B cell (primary cell): Measurements from ENCODE around the gene SEMA6D. TPM values are rescaled to one million over a fixed set of nuclear protein-coding genes. Genes with fewer than 3 reads are reported as not detected.

Source experiments
- ATAC-seq: fragments of 200-7000 bp; cut with Tn5 transposase; one replicate; pipeline ENCODE4 v1.10.0; 2021; ENCODE audit warnings: low read depth, mild to moderate bottlenecking, moderate number of reproducible peaks, moderate library complexity
- CTCF ChIA-PET: fragments of 350-600 bp; sonication (Branson Sonifier 250); formaldehyde crosslinking; loops from one replicate; lab custom pipeline; 2021; ENCODE audit warnings: antibody characterized with exemption, inconsistent platforms; lab: Charles Lee
- POLR2A ChIA-PET: fragments of 350-600 bp; sonication (Branson Sonifier 250); formaldehyde crosslinking; loops from one replicate; lab custom pipeline; 2021; ENCODE audit warnings: antibody characterized with exemption; lab: Charles Lee
- DNase-seq: peaks from one replicate; pipeline ENCODE4 v3.0.0; 2013
- H2AFZ ChIP-seq: 2 replicates; pipeline ENCODE4 v1.6.1; 2012; ENCODE audit warnings: mild to moderate bottlenecking, low read depth, low read length; ENCODE audit not compliant: insufficient read depth, poor library complexity, severe bottlenecking
- H3K27ac ChIP-seq, 2 donors: 1 replicate in 1 of 2; 2 replicates in 1 of 2; pipeline ENCODE4 v1.5.1; 2012 to 2013; ENCODE audit warnings: low read length in 2 of 2, mild to moderate bottlenecking in 2 of 2, moderate library complexity in 1 of 2
- H3K27me3 ChIP-seq, 4 experiments: fragments of 200-600 bp in 1 of 4; sonication (generic) in 1 of 4; replicated peaks in 1 of 4; 1 replicate in 2 of 4; 2 replicates in 2 of 4; pipeline versions ENCODE4 v1.6.1 to v1.7.0; 2013 to 2016; ENCODE audit warnings: low read length in 3 of 4, mild to moderate bottlenecking in 2 of 4, mixed read lengths in 1 of 4, moderate library complexity in 1 of 4; ENCODE audit not compliant: insufficient read depth in 4 of 4, control insufficient read depth in 3 of 4; ENCODE audit errors: control extremely low read depth in 1 of 4
- H3K36me3 ChIP-seq, 2 experiments: replicated peaks in 1 of 2; 1 replicate in 1 of 2; 2 replicates in 1 of 2; pipeline versions ENCODE4 v1.6.1 to v1.7.1; 2013; ENCODE audit warnings: low read length in 1 of 2; ENCODE audit not compliant: insufficient read depth in 2 of 2, control insufficient read depth in 1 of 2; ENCODE audit errors: control extremely low read depth in 1 of 2, extremely low read depth in 1 of 2
- H3K4me1 ChIP-seq, 2 donors: fragments of 200-600 bp in 1 of 2; sonication (generic) in 1 of 2; 1 replicate in 1 of 2; 2 replicates in 1 of 2; pipeline versions ENCODE4 v1.5.1 to v1.6.1; 2013 to 2017; ENCODE audit warnings: low read length in 2 of 2; ENCODE audit not compliant: control insufficient read depth in 2 of 2, insufficient read depth in 2 of 2
- H3K4me2 ChIP-seq: replicated peaks from 2 replicates; pipeline ENCODE3; 2012; ENCODE audit warnings: mild to moderate bottlenecking, low read depth, low read length; ENCODE audit not compliant: poor library complexity, severe bottlenecking
- H3K4me3 ChIP-seq, 5 experiments: fragments of 200-600 bp in 1 of 5; sonication (generic) in 1 of 5; 1 replicate in 3 of 5; 2 replicates in 2 of 5; pipeline versions ENCODE4 v1.5.1 to v1.7.0; 2011 to 2016; ENCODE audit warnings: low read length in 4 of 5, mild to moderate bottlenecking in 4 of 5, low read depth in 2 of 5, control low read depth in 1 of 5, moderate library complexity in 1 of 5; ENCODE audit not compliant: insufficient read depth in 1 of 5; ENCODE audit errors: control extremely low read depth in 1 of 5, extremely low read depth in 1 of 5
- H3K79me2 ChIP-seq: fragments of 200-600 bp; sonication (generic); one replicate; pipeline ENCODE4 v1.6.0; 2016; ENCODE audit warnings: low read length; ENCODE audit not compliant: control insufficient read depth, insufficient read depth
- H3K9ac ChIP-seq: fragments of 200-600 bp; sonication (generic); 2 replicates; pipeline ENCODE4 v1.6.1; 2017; ENCODE audit warnings: mild to moderate bottlenecking, low read length, moderate library complexity
- H3K9me3 ChIP-seq, 3 donors: one replicate each; pipeline versions ENCODE4 v1.6.1 to v1.7.1; 2013; ENCODE audit warnings: low read length in 2 of 3; ENCODE audit not compliant: control insufficient read depth in 2 of 3, insufficient read depth in 1 of 3; ENCODE audit errors: control extremely low read depth in 1 of 3
- H4K20me1 ChIP-seq: 2 replicates; pipeline ENCODE4 v1.6.0; 2012; ENCODE audit warnings: mild to moderate bottlenecking, low read length; ENCODE audit not compliant: insufficient read depth, control insufficient read depth, poor library complexity, severe bottlenecking
- H3K27ac Mint-ChIP-seq: one replicate; pipeline ENCODE4 v1.8.0; 2021; ENCODE audit warnings: mixed read lengths
- H3K27me3 Mint-ChIP-seq: one replicate; pipeline ENCODE4 v1.8.0; 2021; ENCODE audit warnings: mixed read lengths
- H3K4me1 Mint-ChIP-seq: one replicate; pipeline ENCODE4 v1.8.0; 2021; ENCODE audit warnings: mixed read lengths
- H3K4me3 Mint-ChIP-seq: one replicate; pipeline ENCODE4 v1.8.0; 2021; ENCODE audit warnings: mixed read lengths
- H3K9me3 Mint-ChIP-seq: one replicate; pipeline ENCODE4 v1.8.0; 2022; ENCODE audit warnings: mixed read lengths; ENCODE audit not compliant: insufficient read depth
- EZH2 ChIP-seq: IDR thresholded peaks from 2 replicates; pipeline ENCODE4 v1.6.1; 2012; ENCODE audit warnings: borderline replicate concordance, low read depth, mild to moderate bottlenecking, moderate library complexity, low read length; ENCODE audit not compliant: insufficient read depth, poor library complexity, severe bottlenecking
- WGBS: methylation state at CpG from one replicate; pipeline ENCODE4 v1.1.5; 2013; ENCODE audit warnings: missing lambda C conversion rate; ENCODE audit not compliant: insufficient coverage; 5-methylcytosine and 5-hydroxymethylcytosine counted together
- intact Hi-C: fragments of 100-400 bp; cut with micrococcal nuclease; formaldehyde crosslinking; loops from one replicate; pipeline ENCODE4 v1.10.0; 2022
- polyA plus RNA-seq: library from polyadenylated mRNA; depleted of rRNA; stranded (reverse); fragments of >200 nt; gene quantifications from 2 replicates; pipeline ENCODE4 v1.2.3, GENCODE V29; 2012
- total RNA-seq, 2 donors: library from RNA; stranded (reverse); fragments of 120-200 nt in 1 of 2; gene quantifications; 1 replicate in 1 of 2; 2 replicates in 1 of 2; pipeline versions ENCODE4 v1.2.3 to v1.2.4, GENCODE V29; 2013 to 2022
- TF ChIP-seq, protein P1 (sequence below): fragments of 200-600 bp; IDR thresholded peaks from one replicate; pipeline ENCODE4 v1.8.0; 2022; ENCODE audit warnings: antibody characterized with exemption, mild to moderate bottlenecking

The SEMA6D gene
- total and polyA plus RNA-seq, 2 donors (not counting 1 experiment from before 2014, with no cell fraction given): not detected

DNA sequence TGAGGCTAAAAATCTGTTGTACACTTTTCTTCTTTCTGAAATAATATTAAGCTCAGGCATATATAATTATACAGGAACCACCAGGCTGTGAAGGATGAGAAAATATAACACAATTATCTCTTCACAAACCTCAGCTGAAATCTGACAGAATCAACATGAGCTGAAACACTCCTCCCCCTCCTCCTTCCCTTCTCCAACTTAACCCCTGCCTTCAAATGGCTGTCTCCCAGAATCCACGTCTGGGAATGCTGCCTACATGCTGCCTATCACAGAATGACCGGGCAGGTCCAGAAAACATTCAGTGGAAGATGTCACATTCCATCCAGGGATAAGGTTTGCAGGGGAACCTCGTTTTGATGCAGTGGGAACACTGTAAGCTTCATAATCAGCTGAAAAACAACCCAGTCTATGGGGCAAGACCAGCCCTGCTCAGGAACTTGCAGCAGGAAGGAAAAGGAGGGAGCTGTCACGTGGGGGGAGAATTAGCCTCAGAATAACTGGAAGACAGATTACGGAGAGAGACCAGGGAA is 44.0 kb upstream of the SEMA6D start:
- Mint-ChIP-seq H3K9me3 (no peaks in the 10 kb centered on the region), H3K4me1 (no peaks in the 10 kb centered on the region), H3K27ac (no peak overlapping the region), H3K4me3 (no peak overlapping the region), H3K27me3 (peaks cover 7% of the 10 kb centered on the region)
- intact Hi-C loops: no loop called here
- no peak overlapping the region for H3K4me2 ChIP-seq
- TF ChIP-seq, protein P1, sequence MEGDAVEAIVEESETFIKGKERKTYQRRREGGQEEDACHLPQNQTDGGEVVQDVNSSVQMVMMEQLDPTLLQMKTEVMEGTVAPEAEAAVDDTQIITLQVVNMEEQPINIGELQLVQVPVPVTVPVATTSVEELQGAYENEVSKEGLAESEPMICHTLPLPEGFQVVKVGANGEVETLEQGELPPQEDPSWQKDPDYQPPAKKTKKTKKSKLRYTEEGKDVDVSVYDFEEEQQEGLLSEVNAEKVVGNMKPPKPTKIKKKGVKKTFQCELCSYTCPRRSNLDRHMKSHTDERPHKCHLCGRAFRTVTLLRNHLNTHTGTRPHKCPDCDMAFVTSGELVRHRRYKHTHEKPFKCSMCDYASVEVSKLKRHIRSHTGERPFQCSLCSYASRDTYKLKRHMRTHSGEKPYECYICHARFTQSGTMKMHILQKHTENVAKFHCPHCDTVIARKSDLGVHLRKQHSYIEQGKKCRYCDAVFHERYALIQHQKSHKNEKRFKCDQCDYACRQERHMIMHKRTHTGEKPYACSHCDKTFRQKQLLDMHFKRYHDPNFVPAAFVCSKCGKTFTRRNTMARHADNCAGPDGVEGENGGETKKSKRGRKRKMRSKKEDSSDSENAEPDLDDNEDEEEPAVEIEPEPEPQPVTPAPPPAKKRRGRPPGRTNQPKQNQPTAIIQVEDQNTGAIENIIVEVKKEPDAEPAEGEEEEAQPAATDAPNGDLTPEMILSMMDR: no peak
- no peak for TF ChIP-seq EZH2
- H2AFZ ChIP-seq: no peak overlapping the region
- H3K4me1 ChIP-seq: no peaks in the 10 kb centered on the region
- H3K4me3 ChIP-seq: no peak overlapping the region
- ChIA-PET POLR2A (no interaction called here), CTCF (no interaction called here)
- DNase-seq: no peak
- H3K36me3 ChIP-seq: no peaks in the 10 kb centered on the region
- no peak overlapping the region for H3K9ac ChIP-seq
- H3K79me2 ChIP-seq: no peaks in the 10 kb centered on the region
- WGBS: 4% methylated on average over 4 of the region's 5 CpGs
- H3K27me3 ChIP-seq: peaks cover 0 to 3% (median 0%) of the 10 kb centered on the region in 4 experiments
- no peak for ATAC-seq
- no peaks in the 10 kb centered on the region for H4K20me1 ChIP-seq
- no peak overlapping the region for H3K27ac ChIP-seq
- peaks cover 0 to 5% (median 0%) of the 10 kb centered on the region in 3 donors for H3K9me3 ChIP-seq

DNA sequence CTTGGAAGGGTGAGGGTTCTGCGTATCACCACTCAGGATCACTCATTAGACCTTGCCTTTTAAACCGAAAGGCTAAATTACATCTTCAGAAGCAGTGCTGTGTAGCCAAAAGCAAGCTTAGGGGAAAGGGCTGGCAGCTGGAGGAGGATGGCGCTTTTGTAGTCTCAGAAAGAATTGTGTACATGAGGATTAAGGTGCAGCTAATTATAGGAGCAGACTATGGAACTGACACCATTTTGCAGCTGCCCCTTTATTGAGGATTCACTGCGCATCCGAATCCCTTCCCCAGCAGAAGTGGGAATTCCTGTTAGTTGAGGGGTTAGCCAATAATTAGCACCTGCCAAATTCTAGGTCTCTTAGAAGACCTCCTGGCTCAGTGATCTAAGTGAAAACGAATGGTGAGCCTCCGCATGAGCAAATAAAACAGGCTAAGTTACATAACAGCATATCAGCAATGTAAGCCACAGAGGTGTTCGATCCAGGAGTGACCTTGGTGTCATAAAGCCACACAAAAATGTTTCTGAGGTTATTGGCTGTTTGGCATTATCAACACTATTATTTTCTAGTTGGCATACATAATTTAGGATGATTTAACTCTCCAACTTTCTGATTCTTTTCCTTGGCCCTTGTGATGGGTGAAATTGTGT is 42.6 kb upstream of the SEMA6D start:
- H3K27me3 ChIP-seq: peaks cover 0 to 3% (median 0%) of the 10 kb centered on the region in 4 experiments
- intact Hi-C loops: no loop called here
- POLR2A ChIA-PET: no interaction called here
- H3K4me2 ChIP-seq: no peak overlapping the region
- ATAC-seq: no peak
- no peak overlapping the region for H2AFZ ChIP-seq
- CTCF ChIA-PET: no interaction called here
- no peak overlapping the region for H3K9ac ChIP-seq
- Mint-ChIP-seq H3K27me3 (peaks cover 7% of the 10 kb centered on the region), H3K4me3 (no peak overlapping the region), H3K4me1 (no peaks in the 10 kb centered on the region), H3K9me3 (no peaks in the 10 kb centered on the region), H3K27ac (no peak overlapping the region)
- no peaks in the 10 kb centered on the region for H3K79me2 ChIP-seq
- no peaks in the 10 kb centered on the region for H4K20me1 ChIP-seq
- no peaks in the 10 kb centered on the region for H3K36me3 ChIP-seq
- DNase-seq: no peak
- no peak overlapping the region for H3K27ac ChIP-seq
- WGBS: 95% methylated on average over 4 of the region's 8 CpGs
- no peaks in the 10 kb centered on the region for H3K4me1 ChIP-seq
- TF ChIP-seq, protein P1: no peak
- TF ChIP-seq EZH2: no peak
- peaks cover 0 to 5% (median 0%) of the 10 kb centered on the region in 3 donors for H3K9me3 ChIP-seq
- no peak overlapping the region for H3K4me3 ChIP-seq
